Ovary (tissue), 9 donors: ENCODE measurements around the gene CASP2. TPM values are rescaled to one million over a fixed set of nuclear protein-coding genes. Genes with fewer than 3 reads are reported as not detected.
A peak's percentile ranks its signal among the peaks of the same experiment; 100 is the strongest.

Source experiments
- DNase-seq, 5 donors: peaks; one replicate each; pipeline ENCODE4 v3.0.0-alpha.2; 2019 to 2020
- H3K27ac ChIP-seq, 2 donors: fragments of 200-600 bp; one replicate each; pipeline versions ENCODE4 v1.5.1 to v1.8.0; 2019 to 2022
- H3K27me3 ChIP-seq: fragments of 200-600 bp; one replicate; pipeline ENCODE4 v1.8.0; 2022
- H3K36me3 ChIP-seq: fragments of 200-600 bp; sonication (generic); one replicate; pipeline ENCODE4 v1.5.1; 2019
- H3K4me1 ChIP-seq: one replicate; pipeline ENCODE4 v1.8.1; 2013; ENCODE audit warnings: mild to moderate bottlenecking, moderate library complexity; ENCODE audit not compliant: insufficient read depth
- H3K4me3 ChIP-seq: fragments of 200-600 bp; sonication (generic); one replicate; pipeline ENCODE4 v1.5.1; 2017
- H3K9me3 ChIP-seq, 2 donors: fragments of 200-600 bp in 1 of 2; sonication (generic) in 1 of 2; one replicate each; pipeline versions ENCODE4 v1.5.1 to v1.8.1; 2013 to 2019; ENCODE audit warnings: mild to moderate bottlenecking in 1 of 2, moderate library complexity in 1 of 2
- CTCF ChIP-seq, 3 donors: fragments of 450-650 bp in 2 of 3; fragments of 200-600 bp in 1 of 3; IDR thresholded peaks; one replicate each; pipeline versions ENCODE4 v1.5.1 to v1.8.0; 2016 to 2022; ENCODE audit warnings: antibody characterized with exemption in 3 of 3, mild to moderate bottlenecking in 1 of 3
- EP300 ChIP-seq: sonication (generic); formaldehyde crosslinking; IDR thresholded peaks from one replicate; pipeline ENCODE4 v1.6.1; 2017; ENCODE audit warnings: antibody characterized with exemption
- POLR2A ChIP-seq: fragments of 450-650 bp; IDR thresholded peaks from one replicate; pipeline ENCODE4 v1.6.1; 2017; ENCODE audit warnings: antibody characterized with exemption, mild to moderate bottlenecking, moderate library complexity
- WGBS, 3 donors: extraction: QIAGEN DNeasy Blood & Tissue Kit in 1 of 3; methylation state at CpG; one replicate each; pipeline versions ENCODE4 v1.1.5 to v1.1.7; 2013 to 2017; 5-methylcytosine and 5-hydroxymethylcytosine counted together
- intact Hi-C, 4 donors: fragments of 100-400 bp; cut with DNase I; formaldehyde crosslinking; loops; one replicate each; pipeline versions ENCODE4 v1.11.0 to v1.15.1; 2022 to 2023
- polyA plus RNA-seq, 2 donors: library from polyadenylated mRNA; stranded (reverse); fragments of 200-250 nt in 1 of 2; fragments of 350-450 nt in 1 of 2; fragmentation: Illumina TruSeq in 1 of 2; extraction: RNeasy Lipid Tissue Mini Kit (QIAGEN cat#74804) in 1 of 2; gene quantifications; one replicate each; pipeline ENCODE4 v1.2.3, GENCODE V29; 2013 to 2014
- total RNA-seq, 7 donors: library from RNA; depleted of rRNA in 2 of 7; stranded (reverse); fragments of >200 nt in 2 of 7; fragmentation: NEBNext Ultra II Directional in 3 of 7; extraction: Animal tissue kit (Norgen Biotek cat#: 25700) in 3 of 7; gene quantifications; one replicate each; pipeline versions ENCODE4 v1.1.0 to v1.2.4, GENCODE V29; 2016 to 2023
- donor health status: DM: no; HTN: no; CAD: no; lungs with moderate emphysema.
- donor health status: DM: no; HTN: no; CAD: no.
- donor health status: Bipolar disorder and iron deficiency.
- donor health status: DM: yes; HTN: yes; CAD: no.
- donor health status: DM: no; HTN: no; CAD: no.
- donor health status: DM: yes; HTN: yes; CAD: no.

Gene CASP2
- total and polyA plus RNA-seq, 9 donors: 7.7 to 26.6 (median 23.0) TPM

GRCh38 chr7:143285806-143286521 lies 2.2 kb upstream of the CASP2 start:
- no peaks in the 10 kb centered on the region for H3K9me3 ChIP-seq
- intact Hi-C loops: no loop called here

GRCh38 chr7:143286522-143286890 lies 1.6 kb upstream of the CASP2 start:
- 91 to 98% (median 93%) methylated on average over 6 of the region's 6 CpGs for WGBS, 3 donors
- H3K27me3 ChIP-seq: no peaks in the 10 kb centered on the region
- TF ChIP-seq POLR2A (no peak), CTCF (IDR thresholded peaks at IDR 0.05) (no peak), EP300 (no peak)
- H3K36me3 ChIP-seq: no peaks in the 10 kb centered on the region
- H3K4me1 ChIP-seq: peaks cover 2% of the 10 kb centered on the region
- H3K9me3 ChIP-seq: no peaks in the 10 kb centered on the region
- no peak overlapping the region for H3K4me3 ChIP-seq
- intact Hi-C loops: no loop called here
- H3K27ac ChIP-seq: no peak overlapping the region
- no peak for DNase-seq

More at GRCh38 chr7:143285806-143286521, 2.2 kb upstream of the CASP2 start:
- H3K27ac ChIP-seq: no peak overlapping the region
- H3K4me1 ChIP-seq: peaks cover 2% of the 10 kb centered on the region
- 91 to 96% (median 95%) methylated on average over 11 of the region's 11 CpGs for WGBS, 3 donors
- no peaks in the 10 kb centered on the region for H3K27me3 ChIP-seq
- no peak overlapping the region for H3K4me3 ChIP-seq
- no peaks in the 10 kb centered on the region for H3K36me3 ChIP-seq
- no peak for DNase-seq
- no peak for TF ChIP-seq EP300
- TF ChIP-seq POLR2A: no peak
- TF ChIP-seq CTCF (IDR thresholded peaks at IDR 0.05): no peak

GRCh38 chr7:143287339-143287934 lies 714 bp upstream of the CASP2 start:
- Histone ChIP-seq H3K36me3 (no peaks in the 10 kb centered on the region), H3K4me3 (peak overlapping the region; percentile 72), H3K27ac (peak overlapping the region in 1 of 2 donors; percentile 44), H3K9me3 (no peaks in the 10 kb centered on the region), H3K4me1 (peaks cover 2% of the 10 kb centered on the region), H3K27me3 (no peaks in the 10 kb centered on the region)
- intact Hi-C loops: no loop called here
- 71 to 75% (median 73%) methylated on average over 17 of the region's 17 CpGs for WGBS, 3 donors
- peak in 2 of 5 donors; percentile 40 to 46 for DNase-seq
- TF ChIP-seq CTCF (IDR thresholded peaks at IDR 0.05): no peak
- no peak for TF ChIP-seq POLR2A
- no peak for TF ChIP-seq EP300

GRCh38 chr7:143288836-143289235 lies 685 bp downstream of the CASP2 start:
- Histone ChIP-seq H3K4me3 (peak overlapping the region; percentile 72), H3K36me3 (no peaks in the 10 kb centered on the region), H3K4me1 (peaks cover 2% of the 10 kb centered on the region), H3K27ac (peak overlapping the region; percentile 75 to 82), H3K27me3 (no peaks in the 10 kb centered on the region), H3K9me3 (no peaks in the 10 kb centered on the region)
- intact Hi-C loops: no loop called here
- TF ChIP-seq POLR2A (no peak), CTCF (IDR thresholded peaks at IDR 0.05) (no peak), EP300 (no peak)
- WGBS, 3 donors: 1 to 2% (median 1%) methylated on average over 11 of the region's 11 CpGs
- DNase-seq: no peak
